Fibroblast of skin of left biceps (primary cell): ENCODE results near the gene HOMER1.
"Not testable (repeated sequence)": the region's sequence is repeated elsewhere in the genome, so short reads cannot be mapped to it uniquely, and the experiment has no call there.

Experiments used
- DNase-seq, 2 experiments: peaks; one replicate each; pipeline ENCODE4 v3.0.0-alpha.2; 2013; ENCODE audit warnings: low read depth in 2 of 2

The HOMER1 gene

DNA sequence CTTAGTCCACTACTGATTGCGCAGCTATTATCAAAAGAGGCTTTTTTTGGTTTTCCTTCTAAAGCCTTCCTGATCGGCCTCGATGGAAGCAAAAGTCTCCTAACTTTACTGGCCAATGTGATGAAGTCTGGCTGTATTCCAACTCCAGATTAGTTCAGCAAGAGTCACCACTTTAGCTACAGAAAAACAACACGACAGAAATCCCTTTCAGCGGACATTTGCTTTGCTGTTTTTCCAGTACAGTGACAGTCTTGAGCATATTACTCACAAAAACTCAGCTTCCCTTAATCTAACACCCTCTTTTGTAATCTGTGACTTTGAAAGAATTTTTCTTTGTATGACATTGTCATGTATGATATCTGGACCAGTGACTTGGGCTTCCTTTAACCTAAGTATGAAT, 95.7 kb downstream of the HOMER1 start:
- no peak for DNase-seq

DNA sequence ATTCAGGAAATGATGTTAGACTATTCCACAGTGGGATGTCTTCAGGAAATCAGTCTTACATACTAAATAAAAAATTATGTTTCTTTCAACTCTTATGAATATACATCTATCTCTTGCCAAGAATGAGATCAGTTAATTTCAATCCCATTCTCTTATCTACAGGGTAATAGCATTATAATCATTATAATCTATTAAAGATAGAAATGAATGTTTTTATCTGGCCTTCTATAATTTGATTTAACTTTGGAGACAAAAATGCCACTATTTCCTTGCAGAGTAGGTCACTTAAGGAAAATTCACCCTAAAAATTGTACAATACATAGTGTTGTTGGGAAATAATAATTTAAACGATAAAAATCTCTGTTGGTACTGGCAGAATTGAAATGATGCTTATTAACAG, 96.4 kb downstream of the HOMER1 start:
- DNase-seq = no peak

DNA sequence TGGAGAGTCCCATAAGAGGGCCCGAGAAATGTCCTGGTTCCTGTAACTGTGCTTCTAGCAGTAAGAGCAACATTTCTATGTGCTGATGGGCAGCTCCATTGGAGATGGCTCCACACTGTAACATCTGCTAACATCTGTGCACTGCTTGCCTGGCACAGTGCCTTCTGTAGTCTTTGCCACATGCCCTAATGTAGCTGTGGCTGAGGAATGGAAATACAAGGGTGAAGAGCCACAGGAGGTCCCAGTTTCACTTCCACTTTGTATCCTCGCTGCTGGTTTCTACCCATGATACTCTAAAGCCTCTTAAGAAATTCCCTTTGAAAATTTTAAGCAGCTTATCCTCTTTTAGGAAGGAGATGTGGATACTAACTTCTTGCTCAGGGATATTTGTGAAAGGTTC, 97.4 kb downstream of the HOMER1 start:
- DNase-seq = no peak

DNA sequence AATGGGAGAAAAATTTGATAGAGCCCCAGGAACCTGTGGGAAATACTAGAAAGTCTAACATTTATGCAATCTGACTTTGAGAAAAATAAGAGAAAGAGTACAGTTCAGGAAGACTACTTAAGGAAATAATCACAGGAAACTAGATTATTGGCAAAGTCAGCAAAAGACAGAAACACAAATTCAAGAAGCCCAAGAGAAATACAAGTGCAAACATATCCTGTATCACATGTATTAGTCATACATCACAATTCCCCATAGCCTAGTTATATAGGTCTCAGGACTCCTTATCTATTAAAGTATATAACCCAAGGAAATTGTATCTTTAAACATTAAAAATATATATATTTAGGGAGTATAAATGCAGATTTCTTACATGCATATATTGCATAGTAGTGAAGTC, 100.8 kb downstream of the HOMER1 start:
- no peak for DNase-seq

DNA sequence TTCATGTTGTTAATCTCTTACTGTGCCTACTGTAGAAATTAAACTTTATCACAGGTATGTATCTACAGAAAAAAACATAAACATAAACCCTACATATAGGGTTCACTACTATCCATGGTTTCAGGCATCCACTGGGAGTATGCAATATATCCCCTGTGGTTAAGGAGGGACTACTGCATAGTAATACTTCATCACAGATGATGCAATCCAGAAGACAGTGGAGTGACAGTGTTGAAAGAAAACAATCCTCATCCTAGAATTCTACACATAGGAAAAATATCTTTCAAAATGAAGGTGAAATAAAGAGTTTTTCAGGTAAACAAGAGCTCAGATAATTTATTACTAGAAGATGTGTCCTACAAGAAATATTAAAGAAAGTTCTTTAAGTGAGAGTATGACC, 105.9 kb downstream of the HOMER1 start:
- DNase-seq = no peak

DNA sequence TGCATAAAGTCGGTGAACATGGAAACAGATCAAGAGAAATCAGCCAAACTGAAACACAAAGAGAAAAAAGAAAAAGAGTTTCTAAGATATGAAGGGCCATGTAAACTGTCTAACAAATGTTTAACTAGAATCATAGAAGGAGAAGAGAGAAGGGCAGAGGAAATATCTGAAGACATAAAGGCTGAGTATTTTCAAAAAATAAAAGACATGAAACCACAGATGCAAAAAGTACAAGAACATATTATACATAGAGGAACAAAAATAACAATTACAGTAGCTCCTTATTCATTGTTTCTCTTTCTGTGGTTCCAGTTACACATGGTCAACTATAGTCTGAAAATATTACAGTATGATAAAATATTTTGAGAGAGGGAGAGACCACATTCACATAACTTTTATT, 106.3 kb downstream of the HOMER1 start:
- DNase-seq = no peak

DNA sequence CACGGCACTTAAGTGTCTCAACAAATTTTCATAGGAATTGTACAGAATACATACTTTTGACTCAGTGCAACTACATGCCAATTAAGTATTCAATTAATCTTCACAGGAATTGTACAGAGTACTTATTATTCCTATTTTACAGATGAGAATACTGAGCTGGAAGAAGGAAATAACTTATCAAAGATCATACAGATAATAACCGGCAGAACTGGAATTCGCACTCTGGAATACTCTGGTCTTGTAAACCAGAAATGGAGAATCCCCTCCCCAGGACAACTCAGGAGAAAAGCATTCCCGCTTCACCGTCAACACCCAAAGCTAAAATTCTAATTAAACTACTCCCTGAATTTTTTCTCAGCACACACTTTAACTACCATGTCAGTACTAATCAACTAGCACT, 112.7 kb downstream of the HOMER1 start:
- no peak for DNase-seq

DNA sequence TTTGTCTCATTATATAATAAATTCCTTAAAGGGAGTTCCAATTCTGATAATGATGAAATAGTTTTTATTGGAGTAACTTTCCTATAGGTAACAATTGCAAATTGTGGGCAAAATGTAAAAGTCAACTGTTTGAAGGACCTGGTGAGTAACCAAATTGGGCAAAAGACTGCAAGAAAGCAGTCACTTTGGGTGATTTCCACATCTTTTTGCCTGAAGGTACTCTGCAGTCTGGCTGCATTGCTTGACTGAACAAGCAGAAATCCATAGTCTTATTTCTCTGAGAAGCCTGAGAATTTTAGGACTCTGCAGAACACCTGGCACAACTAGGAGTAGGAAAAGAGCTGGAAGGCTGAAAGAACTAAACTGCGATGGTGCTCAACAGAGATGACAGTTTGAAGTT, 114.9 kb downstream of the HOMER1 start:
- DNase-seq = no peak

DNA sequence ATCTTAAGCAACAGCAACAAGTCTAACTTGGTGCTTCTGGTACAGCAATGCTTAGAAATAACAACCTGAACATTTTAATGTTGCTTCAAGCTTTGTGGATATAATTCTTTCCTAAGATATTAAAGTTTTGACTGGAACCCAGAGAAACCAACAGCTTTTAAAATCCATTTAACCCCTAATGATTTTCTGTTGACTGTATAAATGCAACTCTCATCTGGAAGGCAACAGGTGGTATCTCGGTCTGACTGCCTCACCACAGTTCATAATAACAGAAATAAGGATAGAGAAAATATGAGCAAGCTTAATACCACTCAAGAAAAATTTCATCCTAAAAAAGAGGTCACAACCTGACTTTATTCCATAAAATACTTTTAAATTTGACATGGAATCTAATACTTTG, 116.9 kb downstream of the HOMER1 start:
- DNase-seq = no peak

DNA sequence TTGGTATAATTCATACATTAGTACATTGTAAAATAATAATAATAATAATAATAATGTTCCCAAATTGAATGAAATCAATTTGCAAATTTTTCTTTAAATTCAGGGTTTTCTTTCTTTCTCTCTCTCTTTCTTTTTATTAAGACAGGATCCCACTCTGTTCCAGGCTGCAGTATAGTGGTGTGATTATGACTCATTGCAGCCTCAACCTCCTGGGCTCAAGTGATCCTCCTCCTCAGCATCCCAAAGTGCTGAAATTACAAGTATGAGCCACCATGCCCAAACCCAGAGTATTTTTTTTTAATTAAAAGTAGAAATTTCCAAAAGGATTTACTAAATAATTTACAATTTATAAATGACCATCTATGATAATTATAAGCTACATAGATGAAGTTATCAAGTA, 117.7 kb downstream of the HOMER1 start:
- no peak for DNase-seq

DNA sequence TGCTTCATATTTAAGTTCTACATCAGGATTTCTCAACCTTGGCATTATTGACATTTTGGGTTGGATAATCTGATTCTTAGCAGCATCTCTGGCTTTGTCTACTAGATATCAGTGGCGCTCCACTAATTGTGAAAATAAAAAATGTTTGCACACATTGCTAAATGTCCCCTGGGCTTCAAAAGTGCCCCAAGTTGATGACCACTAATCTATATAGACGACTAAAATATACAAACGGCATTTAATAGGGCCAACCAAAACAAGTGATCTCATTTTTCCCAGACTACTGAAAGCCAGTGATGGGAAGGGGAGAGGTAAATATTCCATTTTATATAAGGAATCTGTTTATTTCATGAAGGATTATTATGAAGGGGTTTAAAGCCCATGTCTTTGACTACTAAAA, 118.6 kb downstream of the HOMER1 start:
- DNase-seq = no peak

DNA sequence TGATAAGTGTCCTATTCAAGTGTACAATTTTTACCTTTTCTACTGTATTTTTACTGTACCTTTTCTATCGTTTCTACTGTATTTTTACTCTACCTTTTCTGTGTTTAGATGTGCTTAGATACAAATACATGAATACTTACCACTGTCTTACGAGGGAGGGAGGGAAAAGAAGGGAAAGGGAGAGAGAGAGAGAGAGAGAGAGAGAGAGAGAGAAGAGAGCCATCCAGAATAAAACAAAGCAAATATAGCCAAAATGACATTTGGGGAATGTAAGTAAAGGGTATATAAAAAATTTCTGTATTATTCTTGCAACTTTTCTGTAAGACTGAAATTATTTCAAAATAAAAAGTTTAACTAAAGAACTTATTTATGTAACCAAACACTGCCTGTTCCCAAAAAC, 121.2 kb downstream of the HOMER1 start:
- DNase-seq = no peak

DNA sequence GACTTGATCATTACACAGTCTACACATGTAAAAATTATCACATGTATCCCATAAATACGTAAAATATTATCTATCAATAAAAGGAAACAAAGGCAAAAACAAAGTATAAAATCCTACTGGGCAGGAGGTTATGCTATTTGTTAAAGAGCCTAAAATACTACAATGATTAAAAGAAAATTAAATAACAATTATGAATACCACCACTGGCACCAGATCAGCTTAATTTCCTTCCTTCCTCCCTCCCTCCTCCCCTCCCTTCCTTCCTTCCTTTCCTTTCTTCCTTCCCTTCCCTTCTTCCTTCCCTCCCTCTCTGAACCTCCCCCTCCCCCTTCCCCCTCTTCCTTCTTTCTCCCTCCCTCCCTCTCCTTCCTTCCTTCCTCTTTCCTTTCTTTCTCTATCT, 127.3 kb downstream of the HOMER1 start:
- no peak for DNase-seq

DNA sequence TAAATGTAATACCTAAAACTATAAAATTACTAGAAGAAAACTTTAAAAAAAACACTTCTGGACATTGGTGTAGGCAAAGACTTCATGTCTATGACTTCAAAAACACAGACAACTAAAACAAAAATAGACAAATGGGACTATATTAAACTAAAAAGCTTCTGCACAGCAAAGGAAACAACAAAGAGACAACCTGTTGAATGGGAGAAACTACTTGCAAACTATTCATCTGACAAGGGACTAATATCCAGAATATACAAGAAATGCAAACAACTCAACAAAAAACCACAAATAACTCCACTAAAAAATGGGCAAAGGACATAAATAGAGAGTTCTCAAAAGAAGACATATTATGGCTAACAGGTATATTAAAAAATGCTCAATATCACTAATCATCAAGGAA, 128.8 kb downstream of the HOMER1 start:
- not testable (repeated sequence) for DNase-seq

DNA sequence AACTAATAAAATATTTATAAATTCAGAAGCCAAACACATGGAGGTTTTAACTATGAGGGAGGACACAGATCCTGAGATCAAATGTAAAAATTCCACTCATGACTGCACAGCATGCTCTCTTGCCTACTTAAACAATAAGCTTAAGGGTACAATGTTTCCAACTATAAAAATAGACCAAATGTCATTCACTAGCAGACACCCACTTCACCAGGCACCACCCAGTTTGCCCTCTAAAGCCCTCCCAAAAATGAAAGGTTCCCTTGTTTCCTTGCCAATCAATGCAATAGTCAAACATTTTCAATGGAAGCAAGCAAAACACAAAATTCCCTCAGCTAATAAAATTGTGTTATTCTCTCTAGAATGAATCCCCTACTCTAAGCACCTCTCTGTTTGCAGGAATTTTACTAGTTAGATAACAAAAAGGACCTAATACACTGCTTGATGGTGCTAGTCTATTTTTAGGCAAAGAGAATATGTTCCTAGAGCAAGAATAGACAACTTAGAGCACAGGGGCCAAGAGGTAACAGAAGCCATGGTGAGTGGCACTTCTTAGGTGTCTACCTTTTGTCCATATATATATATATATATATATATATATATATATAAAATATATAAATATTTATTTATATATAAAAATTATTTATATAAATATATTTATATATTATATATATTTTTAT, 135.3 kb downstream of the HOMER1 start:
- DNase-seq = no peak

DNA sequence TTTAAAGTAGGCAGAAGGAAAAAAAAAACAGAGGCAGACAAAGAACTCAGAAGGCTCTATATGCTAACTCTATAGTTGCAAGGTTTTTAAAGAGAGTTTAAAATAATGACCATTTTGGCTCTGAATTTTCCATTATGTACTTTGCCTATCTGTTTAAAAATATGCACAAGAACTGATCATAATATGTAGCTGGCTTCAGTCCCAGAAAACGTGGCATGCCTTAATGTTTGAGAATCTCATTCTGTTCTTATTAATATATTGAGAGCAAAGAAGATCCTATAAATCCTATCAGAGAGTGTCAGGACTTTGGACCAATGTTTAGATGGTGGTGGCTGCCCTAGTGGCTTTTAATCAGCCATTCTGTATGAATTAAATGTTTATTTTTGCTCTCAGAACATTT, 156.5 kb downstream of the HOMER1 start:
- peak; percentile 5 to 23 for DNase-seq

DNA sequence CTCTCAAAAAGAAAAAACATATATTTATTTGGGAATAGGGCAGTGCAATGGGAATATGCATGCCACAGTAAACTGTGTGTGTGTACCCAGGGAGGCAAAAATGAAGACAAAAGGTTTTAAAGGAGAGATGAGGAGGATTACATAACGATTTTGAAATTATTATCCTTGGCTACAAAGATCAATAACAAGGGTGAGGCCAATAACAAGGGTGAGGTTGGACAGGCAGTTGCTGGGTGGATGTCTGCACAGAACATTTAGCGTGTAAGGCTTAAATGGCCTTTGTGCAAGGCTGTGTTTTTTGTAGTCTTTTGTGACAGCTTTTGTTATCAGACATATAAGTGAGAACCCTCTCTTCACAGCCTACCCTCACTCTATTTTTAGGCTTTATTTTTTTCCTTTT, 164.1 kb downstream of the HOMER1 start:
- DNase-seq = no peak

DNA sequence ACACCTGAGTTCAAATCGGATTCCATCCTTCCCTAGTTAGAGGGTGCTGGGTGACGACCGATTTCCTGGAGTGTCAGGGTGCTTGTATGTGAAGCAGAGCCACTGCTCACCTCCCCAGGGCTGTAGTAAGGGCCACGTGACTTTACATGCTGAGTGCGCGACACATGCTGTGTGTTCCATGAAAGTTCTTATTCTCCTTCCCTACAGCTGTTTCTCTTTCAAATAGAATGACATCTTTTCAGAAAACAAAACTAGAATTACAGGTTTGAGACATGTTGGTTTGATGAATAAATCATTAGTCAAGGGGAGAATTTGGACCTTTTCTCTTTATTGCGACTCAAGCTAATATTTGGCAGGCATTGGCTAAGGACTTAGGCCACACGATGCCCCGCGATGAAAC, 164.9 kb downstream of the HOMER1 start:
- DNase-seq = no peak

DNA sequence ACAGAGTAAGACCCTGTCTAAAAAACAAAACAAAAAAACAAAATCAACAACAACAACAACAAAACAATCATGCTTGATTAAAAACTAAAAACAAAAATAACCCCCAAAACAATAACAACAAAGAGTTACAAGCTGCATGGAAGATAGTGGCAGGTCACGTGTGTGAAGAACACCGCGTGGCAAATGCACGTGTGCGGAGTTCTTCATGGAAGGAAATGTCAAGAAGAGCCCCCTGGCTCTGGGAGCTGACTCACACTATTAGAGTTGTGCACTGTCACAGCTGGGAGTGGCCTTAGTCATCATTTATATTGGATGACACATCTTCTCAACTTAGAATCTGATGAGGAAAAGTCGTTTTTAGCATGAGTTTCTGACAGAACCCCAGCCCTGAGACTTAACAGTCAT, 167.5 kb downstream of the HOMER1 start:
- DNase-seq = peak in 1 of 2 experiments; percentile 2

DNA sequence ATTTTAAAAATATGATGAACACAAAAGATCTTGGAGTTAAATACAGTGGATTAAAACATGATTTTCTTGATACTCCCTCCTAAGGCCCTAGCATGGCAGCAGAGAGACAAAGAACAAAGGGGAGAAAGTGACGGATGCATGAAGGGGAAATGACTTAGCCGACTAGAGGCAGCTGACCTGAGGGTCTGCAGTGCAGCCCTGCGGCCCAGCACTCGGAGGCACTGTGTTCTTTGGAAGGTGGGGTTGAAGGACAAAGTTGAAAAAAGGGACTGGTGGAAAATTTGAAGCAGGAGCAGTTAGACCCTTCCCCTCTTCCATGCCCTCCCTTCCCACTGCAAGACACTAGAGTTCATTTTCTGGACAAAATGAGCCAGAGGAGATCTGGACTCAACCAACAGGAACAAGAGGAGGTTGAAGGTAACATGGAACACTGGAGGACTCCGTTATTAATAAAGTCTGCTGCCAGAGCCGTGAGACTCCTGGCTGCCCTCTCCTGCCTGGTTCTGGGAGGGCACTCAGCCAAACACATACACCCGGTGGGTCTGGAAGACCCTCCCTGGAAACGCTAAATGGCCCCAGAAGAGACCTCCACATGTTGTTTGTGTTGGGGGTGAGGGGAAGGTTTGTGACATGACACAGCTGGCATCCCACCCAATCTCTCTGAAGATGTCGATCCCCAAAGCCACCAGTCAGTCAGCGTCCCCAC, 179.9 kb downstream of the HOMER1 start:
- DNase-seq = no peak

DNA sequence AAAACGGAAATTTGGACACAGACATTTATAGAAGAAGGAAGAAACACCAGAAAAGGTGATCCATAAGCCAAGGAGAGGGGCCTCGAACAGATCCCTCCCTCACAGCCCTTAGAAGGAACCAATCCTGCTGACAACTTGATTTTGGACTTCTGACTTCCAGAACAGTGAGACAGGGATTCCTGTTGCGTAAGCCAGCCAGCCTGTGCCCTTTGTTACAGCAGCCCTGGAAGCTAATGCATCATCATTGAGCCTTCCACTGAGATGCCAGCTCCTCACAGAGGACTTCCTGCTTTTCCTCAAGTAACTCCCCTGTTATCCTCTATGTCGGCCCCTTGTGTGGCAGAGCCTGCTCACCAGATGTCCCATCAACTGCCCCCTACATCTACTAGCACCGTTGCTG, 183.9 kb downstream of the HOMER1 start:
- DNase-seq = no peak

DNA sequence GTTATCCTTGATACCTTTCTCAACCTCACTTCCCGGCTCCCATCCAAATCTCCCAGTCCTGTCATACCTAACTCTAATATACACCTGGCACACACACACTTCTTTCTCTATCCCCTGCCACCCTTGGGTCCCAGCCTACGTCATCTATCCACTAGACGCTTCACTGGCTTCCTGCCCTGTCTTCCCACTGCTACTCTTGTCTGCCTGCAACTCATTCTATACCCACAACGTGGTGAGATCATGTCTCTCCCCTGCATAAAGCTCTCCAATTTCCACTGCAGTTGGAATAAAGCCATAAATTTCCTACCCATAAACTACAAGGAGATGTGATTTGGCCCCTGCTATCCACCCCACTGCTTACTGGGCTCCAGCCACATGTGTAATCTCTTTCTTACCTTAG, 184.5 kb downstream of the HOMER1 start:
- no peak for DNase-seq
